ENCODE results near the gene APLP2.

GRCh38 chr11:130094614-130095013 lies 24.9 kb downstream of the APLP2 start:
- TF ChIP-seq CTCF (IDR thresholded peaks at IDR 0.05) (no peak), ZFX (IDR thresholded peaks at IDR 0.05; ENCODE audit: borderline replicate concordance) (no peak)
